MCF 10A (cell line): ENCODE measurements around the gene LSP1. TPM values are rescaled to one million over a fixed set of nuclear protein-coding genes. Genes with fewer than 3 reads are reported as not detected.

Experiments used
- BruUV-seq: library from RNA; stranded (reverse); fragments of 400-500 nt; replicated peaks from 2 replicates; lab custom pipeline; 2021; lab: Mats Ljungman, UMichigan
- CTCF ChIA-PET: fragments of 300-600 bp; sonication (Branson Sonifier 250); formaldehyde crosslinking; extraction: SDS; loops from one replicate; lab custom pipeline; 2021; ENCODE audit warnings: antibody characterized with exemption, inconsistent platforms; lab: Yijun Ruan, JAX
- POLR2A ChIA-PET: fragments of 300-600, 350-650 bp; sonication (Branson Sonifier 250); formaldehyde crosslinking; extraction: SDS; loops from one replicate; lab custom pipeline; 2020; ENCODE audit warnings: antibody characterized with exemption, inconsistent platforms; lab: Yijun Ruan, JAX
- DNase-seq: peaks from one replicate; pipeline ENCODE4 v3.0.0-alpha.2; 2018; ENCODE audit not compliant: unreplicated experiment
- H3K27ac Mint-ChIP-seq: one replicate; pipeline ENCODE4 v1.8.0; 2022; ENCODE audit warnings: mild to moderate bottlenecking, low read depth, mixed read lengths; ENCODE audit not compliant: unreplicated experiment
- H3K27me3 Mint-ChIP-seq: one replicate; pipeline ENCODE4 v1.8.0; 2022; ENCODE audit warnings: mixed read lengths; ENCODE audit not compliant: insufficient read depth, unreplicated experiment
- H3K36me3 Mint-ChIP-seq: one replicate; pipeline ENCODE4 v1.8.0; 2022; ENCODE audit warnings: mild to moderate bottlenecking, moderate library complexity, mixed read lengths; ENCODE audit not compliant: insufficient read depth, unreplicated experiment
- H3K4me1 Mint-ChIP-seq: one replicate; pipeline ENCODE4 v1.8.0; 2022; ENCODE audit warnings: mixed read lengths; ENCODE audit not compliant: insufficient read depth, unreplicated experiment
- H3K4me3 Mint-ChIP-seq: one replicate; pipeline ENCODE4 v1.8.0; 2022; ENCODE audit warnings: mild to moderate bottlenecking, moderate library complexity, mixed read lengths; ENCODE audit not compliant: unreplicated experiment
- H3K9me3 Mint-ChIP-seq: one replicate; pipeline ENCODE4 v1.8.0; 2022; ENCODE audit warnings: mixed read lengths; ENCODE audit not compliant: unreplicated experiment
- CTCF ChIP-seq: fragments of 200-600 bp; IDR thresholded peaks from one replicate; pipeline ENCODE4 v1.8.0; 2022; ENCODE audit warnings: antibody characterized with exemption, mild to moderate bottlenecking; ENCODE audit not compliant: unreplicated experiment
- intact Hi-C: fragments of 100-400 bp; cut with micrococcal nuclease; formaldehyde crosslinking; loops from 2 replicates; pipeline ENCODE4 v1.14.1; 2022
- total RNA-seq: library from RNA; stranded (reverse); gene quantifications from 2 replicates; pipeline ENCODE4 v1.2.3, GENCODE V29; 2022

Gene LSP1
- total RNA-seq, 1 experiment from 2014 or later = 3.7 TPM

- no peaks in the 10 kb centered on the region for H3K27me3 Mint-ChIP-seq
- DNase-seq = peak; percentile 83
- CTCF ChIA-PET = interaction anchor here (0.6 to 3.6 kb wide), 13 partner anchors 30 to 281 kb away, joined by 3 to 18 read pairs (median 7); partner anchors contain the start of gene SYT8
- H3K36me3 Mint-ChIP-seq = no peaks in the 10 kb centered on the region
- POLR2A ChIA-PET = interaction anchor here (0.6 to 1.2 kb wide), 3 partner anchors 24 to 113 kb away, joined by 3 to 4 read pairs (median 3); partner anchors contain the start of gene SYT8
- TF ChIP-seq CTCF = no peak
- no peaks in the 10 kb centered on the region for H3K9me3 Mint-ChIP-seq
- H3K4me3 Mint-ChIP-seq = peak overlapping the region; percentile 73
- H3K27ac Mint-ChIP-seq = peak overlapping the region; percentile 87
- BruUV-seq = no TSS peak
- intact Hi-C loops = loop anchor here (5.0 kb wide), 1 partner anchor 40 kb away; the partner anchor contains the start of gene TNNI2
- H3K4me1 Mint-ChIP-seq = peaks cover 29% of the 10 kb centered on the region
These were observed 24.6 kb downstream of the LSP1 start for GRCh38 chr11:1877211-1878136.

DNA sequence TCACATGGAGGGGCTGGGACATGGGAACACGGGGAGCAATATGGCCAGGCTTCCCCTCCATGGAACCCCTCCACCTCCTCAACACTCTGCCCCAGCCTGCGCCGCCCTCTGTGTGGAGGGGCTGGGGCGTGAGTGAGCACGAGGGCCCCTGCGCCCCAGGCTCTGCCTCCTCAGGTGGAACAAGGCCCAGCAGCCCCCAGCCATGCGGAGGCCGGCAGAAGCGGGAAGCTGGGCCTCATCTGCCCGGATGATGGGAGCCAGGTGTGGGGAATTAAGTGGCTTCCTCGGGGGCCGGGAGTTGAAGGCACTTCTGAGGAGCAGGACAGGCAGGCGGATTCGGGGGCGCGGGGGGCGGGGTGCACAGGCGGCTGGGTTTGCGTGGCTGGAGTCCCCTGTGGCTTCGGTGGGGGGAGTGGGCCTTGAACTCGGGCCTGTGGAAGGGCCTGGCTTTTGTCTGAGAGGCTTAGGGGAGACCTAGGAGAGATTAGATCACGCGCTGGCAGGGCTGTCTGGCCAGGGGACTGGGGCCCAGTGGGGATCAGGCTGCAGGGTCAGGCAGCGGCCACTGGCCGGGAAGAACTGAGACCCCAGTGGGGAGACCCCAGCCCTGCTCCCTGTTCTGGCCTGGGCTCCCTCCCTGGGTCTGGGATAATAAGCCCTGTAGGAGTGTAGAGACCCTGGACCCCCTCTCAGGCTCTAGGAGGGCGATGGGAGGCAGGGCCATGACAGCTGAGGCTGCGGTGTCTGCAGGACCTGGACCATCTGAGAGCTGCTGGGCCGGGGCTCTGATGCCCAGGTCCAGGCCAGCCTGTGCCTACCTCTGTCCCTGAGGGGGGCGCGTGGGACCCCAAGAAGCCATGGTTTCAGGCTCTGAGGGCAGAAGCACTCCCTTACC, 25.5 kb downstream of the LSP1 start:
- BruUV-seq = no TSS peak

GRCh38 chr11:1879342-1879940, 26.6 kb downstream of the LSP1 start:
- H3K4me1 Mint-ChIP-seq = peaks cover 20% of the 10 kb centered on the region
- TF ChIP-seq CTCF = no peak
- no peak overlapping the region for H3K4me3 Mint-ChIP-seq
- POLR2A ChIA-PET = no interaction called here
- H3K36me3 Mint-ChIP-seq = no peaks in the 10 kb centered on the region
- DNase-seq = no peak
- H3K27me3 Mint-ChIP-seq = no peaks in the 10 kb centered on the region
- BruUV-seq = no TSS peak
- no peaks in the 10 kb centered on the region for H3K9me3 Mint-ChIP-seq
- intact Hi-C loops = loop anchor here (5.0 kb wide), 1 partner anchor 42 kb away; the partner anchor contains the start of gene TNNI2
- CTCF ChIA-PET = interaction anchor here (0.7 to 1.8 kb wide), 2 partner anchors 119 to 272 kb away, joined by 3 to 10 read pairs; no protein-coding TSS in a partner anchor
- peak overlapping the region; percentile 19 for H3K27ac Mint-ChIP-seq

More for the DNA sequence above, 25.5 kb downstream of the LSP1 start:
- H3K27me3 Mint-ChIP-seq = no peaks in the 10 kb centered on the region
- intact Hi-C loops = loop anchor here (5.0 kb wide), 1 partner anchor 41 kb away; the partner anchor contains the start of gene TNNI2
- TF ChIP-seq CTCF = no peak
- peak overlapping the region; percentile 19 for H3K27ac Mint-ChIP-seq
- H3K36me3 Mint-ChIP-seq = no peaks in the 10 kb centered on the region
- DNase-seq = no peak
- CTCF ChIA-PET = interaction anchor here (0.6 to 3.6 kb wide), 6 partner anchors 30 to 273 kb away, joined by 3 to 18 read pairs (median 4); no protein-coding TSS in a partner anchor
- H3K9me3 Mint-ChIP-seq = no peaks in the 10 kb centered on the region
- no peak overlapping the region for H3K4me3 Mint-ChIP-seq
- POLR2A ChIA-PET = no interaction called here
- peaks cover 24% of the 10 kb centered on the region for H3K4me1 Mint-ChIP-seq
